Measurements from ENCODE around the gene MAP3K15. TPM values are rescaled to one million over a fixed set of nuclear protein-coding genes. Genes with fewer than 3 reads are reported as not detected.
"Not testable (repeated sequence)": the region's sequence is repeated elsewhere in the genome, so short reads cannot be mapped to it uniquely, and the experiment has no call there.

The MAP3K15 gene
- total RNA-seq, 1 experiment from 2014 or later: not detected

DNA sequence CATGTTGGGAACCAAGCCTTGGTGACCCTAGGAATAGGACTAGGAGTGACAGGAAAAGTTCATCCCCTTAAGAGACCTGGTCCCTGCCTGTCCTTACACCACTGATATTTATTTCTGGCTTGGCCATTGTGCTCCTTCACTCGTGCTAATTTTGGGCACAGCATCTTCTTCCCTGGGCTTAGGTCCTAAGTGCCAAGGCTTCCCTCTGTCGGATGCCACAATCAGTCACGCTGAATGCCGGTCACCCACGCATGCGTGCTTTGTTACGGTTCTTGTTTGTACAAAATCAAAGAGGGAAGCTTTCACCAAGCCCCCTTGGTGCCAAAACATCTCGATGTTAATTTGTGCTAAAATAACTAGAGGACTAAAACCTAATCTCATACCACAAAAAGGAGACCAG lies 17.4 kb upstream of the MAP3K15 start:
- no peak overlapping the region for H3K4me2 ChIP-seq (ENCODE audit: low read depth, low read length, poor library complexity, severe bottlenecking)
- H3K4me1 ChIP-seq (ENCODE audit: low read length): no peaks in the 10 kb centered on the region
- H2AFZ ChIP-seq (ENCODE audit: low read length): no peak overlapping the region
- no peak for DNase-seq
- H3K9me2 ChIP-seq (replicated peaks; ENCODE audit: insufficient read depth, low read length): no peaks in the 10 kb centered on the region
- H3K27ac ChIP-seq (ENCODE audit: low read length): no peak overlapping the region
- no peaks in the 10 kb centered on the region for H3K9me3 ChIP-seq (ENCODE audit: low read length)
- no peaks in the 10 kb centered on the region for H3K36me3 ChIP-seq (ENCODE audit: insufficient read depth, low read length)
- H3K79me2 ChIP-seq (ENCODE audit: low read length): no peaks in the 10 kb centered on the region
- no peaks in the 10 kb centered on the region for H3K27me3 ChIP-seq (ENCODE audit: low read length)
- no peak overlapping the region for H3K4me3 ChIP-seq (ENCODE audit: low read length)
- no peaks in the 10 kb centered on the region for H4K20me1 ChIP-seq (ENCODE audit: insufficient read depth, low read depth, low read length)
- H3K9ac ChIP-seq (ENCODE audit: low read length): no peak overlapping the region

DNA sequence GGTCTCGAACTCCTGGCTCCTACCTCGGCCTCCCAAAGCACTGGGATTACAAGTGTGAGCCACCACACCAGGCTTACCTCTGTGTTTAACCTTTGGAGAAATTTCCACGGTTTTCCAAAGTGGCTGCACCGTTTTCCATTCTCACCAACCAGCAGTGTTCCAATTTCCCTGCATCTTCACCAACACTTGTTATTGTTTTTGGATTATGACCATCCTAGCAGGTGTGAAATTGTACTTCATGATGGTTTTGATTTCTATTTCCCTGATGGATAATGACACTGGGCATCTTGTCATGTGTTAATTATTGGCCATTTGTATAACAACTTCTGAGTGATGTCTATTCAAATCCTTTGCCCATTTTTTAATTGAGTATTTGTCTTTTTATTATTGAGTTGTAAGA lies 2.7 kb upstream of the MAP3K15 start:
- H3K9me2 ChIP-seq (replicated peaks; ENCODE audit: insufficient read depth, low read length): no peaks in the 10 kb centered on the region
- H3K27me3 ChIP-seq (ENCODE audit: low read length): no peaks in the 10 kb centered on the region
- H3K4me1 ChIP-seq (ENCODE audit: low read length): no peaks in the 10 kb centered on the region
- H2AFZ ChIP-seq (ENCODE audit: low read length): no peak overlapping the region
- no peaks in the 10 kb centered on the region for H3K36me3 ChIP-seq (ENCODE audit: insufficient read depth, low read length)
- H3K9me3 ChIP-seq (ENCODE audit: low read length): 0 out of 2 replicates have a peak, but pooled peaks cover 3% of the 10 kb centered on the region
- H3K27ac ChIP-seq (ENCODE audit: low read length): no peak overlapping the region
- no peak overlapping the region for H3K9ac ChIP-seq (ENCODE audit: low read length)
- H3K79me2 ChIP-seq (ENCODE audit: low read length): no peaks in the 10 kb centered on the region
- H3K4me3 ChIP-seq (ENCODE audit: low read length): no peak overlapping the region
- H3K4me2 ChIP-seq (ENCODE audit: low read depth, low read length, poor library complexity, severe bottlenecking): no peak overlapping the region
- DNase-seq: no peak
- H4K20me1 ChIP-seq (ENCODE audit: insufficient read depth, low read depth, low read length): no peaks in the 10 kb centered on the region

DNA sequence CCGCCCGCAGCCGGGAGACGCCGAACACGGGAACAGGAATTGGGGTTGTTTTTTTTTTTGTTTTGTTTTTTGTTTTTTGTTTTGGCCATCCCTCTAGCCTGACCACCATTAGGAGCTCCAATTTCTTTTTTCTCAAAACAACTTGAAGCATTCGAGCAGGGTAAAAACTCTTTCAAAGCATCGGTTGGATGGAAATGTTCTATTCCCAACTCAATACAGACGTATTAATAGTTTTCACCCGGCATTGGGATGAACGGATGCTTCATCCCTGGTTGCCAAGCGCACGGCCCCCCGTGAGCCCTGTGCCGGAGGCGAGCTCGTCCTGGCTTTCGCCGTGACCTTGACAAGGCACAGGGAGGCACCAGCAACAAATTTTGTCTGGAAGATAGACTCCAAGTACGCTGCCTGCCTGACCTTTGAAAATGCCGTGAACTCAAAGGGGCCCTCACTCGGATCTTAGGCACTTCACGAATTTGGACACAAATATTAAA lies 352 bp upstream of the MAP3K15 start:
- Histone ChIP-seq H3K36me3 (ENCODE audit: insufficient read depth, low read length) (no peaks in the 10 kb centered on the region), H3K9me3 (ENCODE audit: low read length) (no peaks in the 10 kb centered on the region), H3K9ac (ENCODE audit: low read length) (no peak overlapping the region), H3K4me2 (ENCODE audit: low read depth, low read length, poor library complexity, severe bottlenecking) (no peak overlapping the region), H2AFZ (ENCODE audit: low read length) (no peak overlapping the region), H3K27ac (ENCODE audit: low read length) (no peak overlapping the region), H3K9me2 (replicated peaks; ENCODE audit: insufficient read depth, low read length) (no peaks in the 10 kb centered on the region), H3K4me1 (ENCODE audit: low read length) (no peaks in the 10 kb centered on the region), H3K4me3 (ENCODE audit: low read length) (no peak overlapping the region), H4K20me1 (ENCODE audit: insufficient read depth, low read depth, low read length) (no peaks in the 10 kb centered on the region), H3K79me2 (ENCODE audit: low read length) (no peaks in the 10 kb centered on the region), H3K27me3 (ENCODE audit: low read length) (no peaks in the 10 kb centered on the region)
- DNase-seq: no peak

DNA sequence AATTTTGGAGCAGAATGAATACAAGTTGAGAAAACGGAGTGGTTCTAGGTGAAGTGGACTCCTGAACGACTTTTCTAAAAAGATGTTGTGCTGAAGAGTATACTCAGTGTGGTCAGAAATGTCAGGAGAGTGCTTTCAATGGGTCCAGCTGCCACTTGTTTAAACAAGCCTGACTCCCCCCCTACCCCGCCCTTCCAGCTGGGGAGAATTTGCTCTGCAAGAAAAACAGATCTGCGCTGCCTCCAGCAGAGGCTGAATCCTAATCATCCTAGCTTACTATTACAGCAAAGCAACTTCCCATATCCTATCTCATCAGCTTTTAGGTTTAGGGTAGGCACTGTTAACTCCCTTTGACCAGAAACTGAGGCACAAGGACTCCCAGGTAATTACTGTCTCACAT lies 1.9 kb downstream of the MAP3K15 start:
- no peaks in the 10 kb centered on the region for H3K9me3 ChIP-seq (ENCODE audit: low read length)
- no peaks in the 10 kb centered on the region for H3K27me3 ChIP-seq (ENCODE audit: low read length)
- no peak overlapping the region for H3K4me2 ChIP-seq (ENCODE audit: low read depth, low read length, poor library complexity, severe bottlenecking)
- no peaks in the 10 kb centered on the region for H3K79me2 ChIP-seq (ENCODE audit: low read length)
- H3K4me3 ChIP-seq (ENCODE audit: low read length): no peak overlapping the region
- H3K36me3 ChIP-seq (ENCODE audit: insufficient read depth, low read length): no peaks in the 10 kb centered on the region
- H3K9ac ChIP-seq (ENCODE audit: low read length): no peak overlapping the region
- no peaks in the 10 kb centered on the region for H3K9me2 ChIP-seq (replicated peaks; ENCODE audit: insufficient read depth, low read length)
- H3K4me1 ChIP-seq (ENCODE audit: low read length): no peaks in the 10 kb centered on the region
- no peak for DNase-seq
- H2AFZ ChIP-seq (ENCODE audit: low read length): no peak overlapping the region
- H3K27ac ChIP-seq (ENCODE audit: low read length): no peak overlapping the region
- no peaks in the 10 kb centered on the region for H4K20me1 ChIP-seq (ENCODE audit: insufficient read depth, low read depth, low read length)

DNA sequence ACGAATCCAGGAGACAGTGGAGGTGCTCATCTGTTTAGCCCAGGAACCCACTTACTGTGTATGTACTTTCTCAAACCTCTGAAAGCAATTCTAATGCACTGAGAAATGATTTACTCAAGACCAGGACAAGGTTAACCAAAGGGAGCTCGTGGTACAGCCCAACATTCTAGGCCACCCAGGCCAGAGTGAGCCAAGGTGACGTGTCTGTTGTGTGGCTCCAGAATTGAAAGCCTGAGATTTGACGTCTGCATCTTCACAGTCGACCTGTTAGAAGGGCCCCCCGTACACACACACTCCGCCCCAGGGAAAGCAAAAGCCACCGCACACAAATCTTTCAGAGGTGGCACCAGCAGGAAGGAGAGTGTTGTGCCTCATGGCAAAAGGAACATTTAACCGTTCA lies 2.3 kb downstream of the MAP3K15 start:
- no peaks in the 10 kb centered on the region for H3K27me3 ChIP-seq (ENCODE audit: low read length)
- no peak overlapping the region for H2AFZ ChIP-seq (ENCODE audit: low read length)
- H3K4me2 ChIP-seq (ENCODE audit: low read depth, low read length, poor library complexity, severe bottlenecking): no peak overlapping the region
- H3K4me1 ChIP-seq (ENCODE audit: low read length): no peaks in the 10 kb centered on the region
- H3K79me2 ChIP-seq (ENCODE audit: low read length): no peaks in the 10 kb centered on the region
- no peak overlapping the region for H3K4me3 ChIP-seq (ENCODE audit: low read length)
- no peaks in the 10 kb centered on the region for H4K20me1 ChIP-seq (ENCODE audit: insufficient read depth, low read depth, low read length)
- H3K36me3 ChIP-seq (ENCODE audit: insufficient read depth, low read length): no peaks in the 10 kb centered on the region
- H3K27ac ChIP-seq (ENCODE audit: low read length): no peak overlapping the region
- no peaks in the 10 kb centered on the region for H3K9me2 ChIP-seq (replicated peaks; ENCODE audit: insufficient read depth, low read length)
- no peak overlapping the region for H3K9ac ChIP-seq (ENCODE audit: low read length)
- H3K9me3 ChIP-seq (ENCODE audit: low read length): no peaks in the 10 kb centered on the region
- no peak for DNase-seq

DNA sequence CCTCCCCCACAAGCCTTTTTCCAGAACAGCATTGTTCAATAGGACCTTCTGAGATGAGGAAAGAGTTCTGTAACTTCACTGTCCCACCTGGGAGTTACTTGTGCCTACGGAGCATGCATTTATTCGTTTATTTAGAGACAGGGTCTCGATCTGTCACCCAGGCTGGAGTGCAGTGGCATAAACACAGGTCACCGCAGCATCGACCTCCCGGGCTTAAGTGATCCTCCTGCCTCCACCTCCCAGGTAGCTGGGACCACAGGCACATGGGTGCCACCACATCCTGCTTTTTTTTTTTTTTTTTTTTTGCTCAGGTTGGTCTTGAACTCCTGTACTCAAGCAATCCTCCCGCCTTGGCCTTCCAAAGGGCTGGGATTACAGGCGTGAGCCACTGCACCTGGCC lies 2.9 kb downstream of the MAP3K15 start:
- Histone ChIP-seq H3K4me2 (ENCODE audit: low read depth, low read length, poor library complexity, severe bottlenecking) (no peak overlapping the region), H3K36me3 (ENCODE audit: insufficient read depth, low read length) (no peaks in the 10 kb centered on the region), H3K9me2 (replicated peaks; ENCODE audit: insufficient read depth, low read length) (no peaks in the 10 kb centered on the region), H4K20me1 (ENCODE audit: insufficient read depth, low read depth, low read length) (no peaks in the 10 kb centered on the region), H3K9me3 (ENCODE audit: low read length) (no peaks in the 10 kb centered on the region), H3K4me3 (ENCODE audit: low read length) (no peak overlapping the region), H2AFZ (ENCODE audit: low read length) (no peak overlapping the region), H3K9ac (ENCODE audit: low read length) (no peak overlapping the region), H3K4me1 (ENCODE audit: low read length) (no peaks in the 10 kb centered on the region), H3K27ac (ENCODE audit: low read length) (no peak overlapping the region), H3K27me3 (ENCODE audit: low read length) (no peaks in the 10 kb centered on the region), H3K79me2 (ENCODE audit: low read length) (no peaks in the 10 kb centered on the region)
- no peak for DNase-seq

DNA sequence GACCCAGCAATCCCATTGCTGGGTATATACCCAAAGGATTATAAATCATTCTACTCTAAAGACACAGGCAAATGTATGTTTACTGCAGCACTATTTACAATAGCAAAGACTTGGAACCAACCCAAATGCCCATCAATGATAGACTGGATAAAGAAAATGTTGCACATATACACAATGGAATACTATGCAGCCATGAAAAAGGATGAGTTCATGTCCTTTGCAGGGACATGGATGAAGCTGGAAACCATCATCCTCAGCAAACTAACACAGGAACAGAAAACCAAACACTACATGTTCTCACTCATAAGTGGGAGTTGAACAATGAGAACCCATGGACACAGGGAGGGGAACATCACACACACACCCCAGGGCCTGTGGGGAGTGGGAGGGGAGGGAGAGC lies 3.5 kb downstream of the MAP3K15 start:
- not testable (repeated sequence) for H3K4me2 ChIP-seq (ENCODE audit: low read depth, low read length, poor library complexity, severe bottlenecking); DNase-seq; H3K4me3 ChIP-seq (ENCODE audit: low read length); H3K27ac ChIP-seq (ENCODE audit: low read length); H3K9me2 ChIP-seq (replicated peaks; ENCODE audit: insufficient read depth, low read length); H3K9ac ChIP-seq (ENCODE audit: low read length); H3K36me3 ChIP-seq (ENCODE audit: insufficient read depth, low read length); H3K9me3 ChIP-seq (ENCODE audit: low read length); H3K79me2 ChIP-seq (ENCODE audit: low read length); H3K27me3 ChIP-seq (ENCODE audit: low read length); H3K4me1 ChIP-seq (ENCODE audit: low read length); H4K20me1 ChIP-seq (ENCODE audit: insufficient read depth, low read depth, low read length); H2AFZ ChIP-seq (ENCODE audit: low read length)

DNA sequence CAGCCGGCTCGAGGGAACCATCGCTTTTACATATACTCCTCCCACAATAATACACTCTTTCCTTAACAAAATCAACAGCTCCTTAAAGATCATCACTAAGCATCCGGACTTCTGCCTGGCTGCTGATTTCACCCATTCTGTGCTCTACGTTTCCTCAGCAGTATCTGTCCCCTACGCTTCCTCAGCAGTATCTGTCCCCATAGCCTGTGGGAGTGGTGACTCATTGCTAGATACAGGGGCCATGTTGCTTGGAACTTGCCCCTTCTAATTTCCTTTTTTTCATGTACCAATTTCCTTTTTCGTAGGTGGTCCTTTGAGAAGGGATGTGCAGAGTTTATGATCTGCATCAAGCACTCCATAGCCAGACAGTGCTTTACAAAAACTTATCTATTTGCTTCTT lies 18.6 kb downstream of the MAP3K15 start:
- H2AFZ ChIP-seq (ENCODE audit: low read length): no peak overlapping the region
- no peak overlapping the region for H3K4me3 ChIP-seq (ENCODE audit: low read length)
- H3K27me3 ChIP-seq (ENCODE audit: low read length): no peaks in the 10 kb centered on the region
- no peaks in the 10 kb centered on the region for H3K79me2 ChIP-seq (ENCODE audit: low read length)
- no peak for DNase-seq
- H3K27ac ChIP-seq (ENCODE audit: low read length): no peak overlapping the region
- no peaks in the 10 kb centered on the region for H4K20me1 ChIP-seq (ENCODE audit: insufficient read depth, low read depth, low read length)
- H3K9me2 ChIP-seq (replicated peaks; ENCODE audit: insufficient read depth, low read length): no peaks in the 10 kb centered on the region
- H3K4me1 ChIP-seq (ENCODE audit: low read length): no peaks in the 10 kb centered on the region
- H3K9ac ChIP-seq (ENCODE audit: low read length): no peak overlapping the region
- H3K36me3 ChIP-seq (ENCODE audit: insufficient read depth, low read length): no peaks in the 10 kb centered on the region
- H3K9me3 ChIP-seq (ENCODE audit: low read length): no peaks in the 10 kb centered on the region
- no peak overlapping the region for H3K4me2 ChIP-seq (ENCODE audit: low read depth, low read length, poor library complexity, severe bottlenecking)

Measured in Karpas-422 (cell line).